GM19193 (cell line): ENCODE data around the gene TENT4B.

Experiments
- POLR2A ChIP-seq: IDR thresholded peaks from 4 replicates; pipeline ENCODE4 v1.6.1; 2011; ENCODE audit not compliant: insufficient read depth, insufficient read length; ENCODE audit errors: extremely low read depth

The TENT4B gene

GRCh38 chr16:50251375-50252081 is 98.4 kb downstream of the TENT4B start:
- no peak for TF ChIP-seq POLR2A

GRCh38 chr16:50252082-50252611 is 99.0 kb downstream of the TENT4B start:
- no peak for TF ChIP-seq POLR2A

GRCh38 chr16:50252874-50253513 is 99.9 kb downstream of the TENT4B start:
- TF ChIP-seq POLR2A = no peak

- TF ChIP-seq POLR2A = no peak
Measured at GRCh38 chr16:50253514-50253910, 100.4 kb downstream of the TENT4B start.

GRCh38 chr16:50254072-50254471 is 101.0 kb downstream of the TENT4B start:
- TF ChIP-seq POLR2A = no peak

- no peak for TF ChIP-seq POLR2A
Measured at GRCh38 chr16:50255538-50255937, 102.4 kb downstream of the TENT4B start.

GRCh38 chr16:50256604-50257003 is 103.5 kb downstream of the TENT4B start:
- TF ChIP-seq POLR2A = no peak

- no peak for TF ChIP-seq POLR2A
Measured at GRCh38 chr16:50257876-50258275, 104.8 kb downstream of the TENT4B start.

- TF ChIP-seq POLR2A = no peak
Measured at GRCh38 chr16:50259334-50260205, 106.5 kb downstream of the TENT4B start.

- no peak for TF ChIP-seq POLR2A
Measured at GRCh38 chr16:50260206-50261159, 107.4 kb downstream of the TENT4B start.

- no peak for TF ChIP-seq POLR2A
Measured at GRCh38 chr16:50261160-50261706, 108.1 kb downstream of the TENT4B start.

- no peak for TF ChIP-seq POLR2A
Measured at GRCh38 chr16:50261707-50262235, 108.7 kb downstream of the TENT4B start.

GRCh38 chr16:50263060-50263909 is 110.2 kb downstream of the TENT4B start:
- TF ChIP-seq POLR2A = no peak
